GM20000 (cell line): ENCODE data around the gene TRAPPC1.

Experiments used
- DNase-seq: peaks from one replicate; pipeline ENCODE4 v3.0.0; 2012; ENCODE audit warnings: low spot score
- TF ChIP-seq, protein P1 (sequence below): IDR thresholded peaks from 2 replicates; pipeline ENCODE4 v1.5.1; 2012; ENCODE audit warnings: mild to moderate bottlenecking, control low read depth; ENCODE audit errors: extremely low read depth, missing control alignments

Gene TRAPPC1

DNA sequence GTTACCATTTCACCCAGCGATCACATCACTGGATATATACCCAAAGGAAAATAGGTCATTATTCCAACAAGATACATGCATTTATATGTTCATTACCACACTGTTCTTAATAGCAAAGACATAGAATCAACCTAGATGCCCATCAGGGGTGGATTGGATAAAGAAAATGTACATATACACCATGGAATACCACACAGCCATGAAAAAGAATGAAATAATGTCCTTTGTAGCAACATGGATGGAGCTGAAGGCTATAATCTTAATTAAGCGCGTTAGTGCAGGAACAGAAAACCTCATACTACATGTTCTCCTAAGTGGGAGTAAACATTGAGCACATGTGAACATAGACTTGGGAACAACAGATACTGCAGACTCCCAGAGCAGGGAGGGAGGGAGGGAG lies 18.8 kb upstream of the TRAPPC1 start:
- DNase-seq, result no peak
- TF ChIP-seq, protein P1, sequence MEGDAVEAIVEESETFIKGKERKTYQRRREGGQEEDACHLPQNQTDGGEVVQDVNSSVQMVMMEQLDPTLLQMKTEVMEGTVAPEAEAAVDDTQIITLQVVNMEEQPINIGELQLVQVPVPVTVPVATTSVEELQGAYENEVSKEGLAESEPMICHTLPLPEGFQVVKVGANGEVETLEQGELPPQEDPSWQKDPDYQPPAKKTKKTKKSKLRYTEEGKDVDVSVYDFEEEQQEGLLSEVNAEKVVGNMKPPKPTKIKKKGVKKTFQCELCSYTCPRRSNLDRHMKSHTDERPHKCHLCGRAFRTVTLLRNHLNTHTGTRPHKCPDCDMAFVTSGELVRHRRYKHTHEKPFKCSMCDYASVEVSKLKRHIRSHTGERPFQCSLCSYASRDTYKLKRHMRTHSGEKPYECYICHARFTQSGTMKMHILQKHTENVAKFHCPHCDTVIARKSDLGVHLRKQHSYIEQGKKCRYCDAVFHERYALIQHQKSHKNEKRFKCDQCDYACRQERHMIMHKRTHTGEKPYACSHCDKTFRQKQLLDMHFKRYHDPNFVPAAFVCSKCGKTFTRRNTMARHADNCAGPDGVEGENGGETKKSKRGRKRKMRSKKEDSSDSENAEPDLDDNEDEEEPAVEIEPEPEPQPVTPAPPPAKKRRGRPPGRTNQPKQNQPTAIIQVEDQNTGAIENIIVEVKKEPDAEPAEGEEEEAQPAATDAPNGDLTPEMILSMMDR, result no peak

DNA sequence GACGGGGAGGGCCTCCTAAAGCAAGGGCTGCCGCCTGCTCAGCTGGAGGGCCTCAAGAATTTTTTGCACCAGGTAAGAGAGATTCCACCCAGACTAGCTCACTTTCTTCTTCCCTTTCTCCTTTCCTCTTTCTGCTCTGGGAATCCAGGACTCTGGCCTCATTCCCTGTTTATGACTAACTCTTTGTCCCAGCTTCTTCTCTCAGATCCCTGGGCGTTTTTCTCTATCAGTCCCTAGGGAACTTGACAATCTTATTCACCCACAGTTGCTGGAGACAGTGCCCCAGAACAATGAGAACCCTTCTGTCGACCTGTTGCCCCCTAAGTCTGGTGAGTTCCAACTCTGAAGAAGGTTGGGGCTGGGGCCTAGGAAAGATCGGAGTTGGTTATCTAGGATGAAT lies 15.9 kb upstream of the TRAPPC1 start:
- TF ChIP-seq, protein P1, result no peak
- DNase-seq, result no peak

DNA sequence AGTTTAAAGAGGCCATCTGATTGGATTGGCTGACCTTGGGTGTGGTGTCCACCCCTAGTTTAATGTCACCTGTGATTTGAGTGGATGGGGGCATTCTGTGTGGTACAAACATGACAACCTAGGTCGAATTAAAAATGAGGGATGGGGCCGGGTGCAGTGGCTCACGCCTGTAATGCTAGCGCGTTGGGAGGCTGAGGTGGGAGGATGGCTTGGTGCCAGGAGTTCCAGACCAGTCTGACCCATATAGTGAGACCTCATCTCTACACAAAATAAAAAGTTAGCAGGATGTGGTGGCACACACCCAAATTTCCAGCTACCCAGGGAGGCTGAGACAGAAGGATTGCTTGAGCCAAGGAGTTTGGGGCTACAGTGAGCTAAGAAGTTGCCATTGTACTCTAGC lies 14.7 kb upstream of the TRAPPC1 start:
- DNase-seq, result no peak
- TF ChIP-seq, protein P1, result no peak

GRCh38 chr17:7945651-7946050 lies 13.9 kb upstream of the TRAPPC1 start:
- TF ChIP-seq, protein P1, result no peak
- no peak for DNase-seq

GRCh38 chr17:7944326-7944725 lies 12.6 kb upstream of the TRAPPC1 start:
- TF ChIP-seq, protein P1, result no peak
- DNase-seq, result no peak

- TF ChIP-seq, protein P1, result no peak
- DNase-seq, result no peak
Measured at GRCh38 chr17:7943291-7943690, 11.5 kb upstream of the TRAPPC1 start.

DNA sequence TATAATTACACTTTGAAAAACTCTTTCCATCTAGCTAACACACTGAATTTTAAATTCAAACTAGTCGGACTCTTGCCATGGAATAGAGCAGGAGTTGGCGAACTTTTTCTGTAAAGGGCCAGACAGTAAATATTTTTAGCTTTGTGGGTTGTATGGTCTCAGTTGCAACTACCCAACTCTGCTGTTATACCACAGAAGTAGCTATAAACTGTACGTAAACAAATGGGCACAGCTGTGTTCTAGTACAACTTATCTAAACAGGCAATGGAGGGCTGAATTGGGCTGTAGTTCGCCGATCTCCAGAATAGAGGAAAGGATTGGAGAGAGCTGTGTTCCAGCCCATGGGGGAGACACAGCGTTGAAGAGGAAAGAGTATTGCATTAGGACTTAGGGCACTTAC lies 9.0 kb upstream of the TRAPPC1 start:
- TF ChIP-seq, protein P1, result no peak

More for the DNA sequence above, 9.0 kb upstream of the TRAPPC1 start:
- DNase-seq, result no peak
